ENCODE measurements around the gene CYB5RL.
"Not testable (repeated sequence)": the region's sequence is repeated elsewhere in the genome, so short reads cannot be mapped to it uniquely, and the experiment has no call there.

- TF ChIP-seq POLR2AphosphoS5 (IDR thresholded peaks at IDR 0.05; ENCODE audit: borderline replicate concordance, low read depth, low read length); EZH2 (IDR thresholded peaks at IDR 0.05): not testable (repeated sequence)
Observed at GRCh38 chr1:54233196-54233595, 33.4 kb upstream of the CYB5RL start.

Measured in SK-N-MC (cell line).